Measurements from ENCODE around the gene PLEKHM3. TPM values are rescaled to one million over a fixed set of nuclear protein-coding genes. Genes with fewer than 3 reads are reported as not detected.

Gene PLEKHM3
- total RNA-seq, 6 experiments from 2014 or later: 4.4 to 13.4 (median 8.9) TPM

GRCh38 chr2:207771421-207771820 is 253.9 kb downstream of the PLEKHM3 start:
- Histone ChIP-seq H3K27me3 (no peaks in the 10 kb centered on the region), H3K9me3 (no peaks in the 10 kb centered on the region), H3K36me3 (peaks cover 0 to 16% (median 0%) of the 10 kb centered on the region in 4 donors), H3K4me3 (peak overlapping the region in 2 of 3 donors; percentile 79 to 85), H3K27ac (peak overlapping the region; percentile 80 to 94 (median 91)), H3K4me1 (peaks cover 0 to 25% (median 11%) of the 10 kb centered on the region in 4 donors)
- 60% methylated on average over 14 of the region's 14 CpGs for WGBS (ENCODE audit: insufficient coverage, low coverage, low lambda C conversion rate, missing lambda C conversion rate)
- TF ChIP-seq CTCF (IDR thresholded peaks at IDR 0.05) (no peak), POLR2A (IDR thresholded peaks at IDR 0.05) (no peak)
- ATAC-seq: no peak
- intact Hi-C loops (cut with DNase I): no loop called here
- DNase-seq: peak in 1 of 3 donors; percentile 58

Small RNA genes within 50 kb of the gene (small RNA-seq; reads per million reads assigned to genes)
- gene RNA5SP116: 0 reads per million in 2 experiments
- gene RNU6-360P: 0 reads per million in 2 experiments

Other genes starting within 250 kb of the PLEKHM3 start
- gene CRYGD, start 99.0 kb upstream of the PLEKHM3 start, total RNA-seq: not detected
- not detected for gene CRYGC, start 104.3 kb upstream of the PLEKHM3 start, total RNA-seq
- gene CRYGB, start 120.6 kb upstream of the PLEKHM3 start, total RNA-seq: not detected
- gene CRYGA, start 138.1 kb upstream of the PLEKHM3 start, total RNA-seq: not detected
- not detected for gene C2orf80, start 164.5 kb upstream of the PLEKHM3 start, total RNA-seq
- 100 to 1,000 TPM; 147 to 682 (median 184) TPM for gene IDH1, start 229.5 kb upstream of the PLEKHM3 start, total RNA-seq
- gene PIKFYVE, start 240.7 kb upstream of the PLEKHM3 start, total RNA-seq: 10 to 100 TPM; 10.7 to 16.0 (median 13.2) TPM

All from right lobe of liver (tissue), 6 donors.